ENCODE measurements around the gene UBE2G1. TPM values are rescaled to one million over a fixed set of nuclear protein-coding genes. Genes with fewer than 3 reads are reported as not detected.
A peak's percentile ranks its signal among the peaks of the same experiment; 100 is the strongest.

UBE2G1 gene
- polyA plus RNA-seq, 1 donor, result 79.1 TPM

- DNase-seq (ENCODE audit: low read depth), result no peak
Measured at GRCh38 chr17:4248504-4249277, 117.8 kb downstream of the UBE2G1 start.

DNA sequence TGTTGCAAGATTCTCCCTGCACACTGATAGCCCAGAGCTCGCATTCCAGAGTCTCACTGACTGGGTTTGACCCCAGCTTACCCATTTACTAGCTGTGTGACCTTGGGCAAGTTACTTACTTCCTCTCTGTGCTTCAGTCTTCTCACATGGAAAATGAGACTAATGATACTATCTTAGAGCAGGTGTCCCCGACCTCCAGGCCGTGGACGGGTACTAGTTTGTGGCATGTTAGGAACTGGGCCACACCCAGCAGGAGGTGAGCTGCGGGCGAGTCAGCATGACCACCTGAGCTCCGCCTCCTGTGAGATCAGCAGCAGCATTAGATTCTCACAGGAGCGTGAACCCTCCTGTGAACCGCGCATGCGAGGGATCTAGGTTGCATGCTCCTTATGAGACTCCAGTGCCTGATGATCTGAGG is 118.5 kb downstream of the UBE2G1 start:
- no peak for DNase-seq (ENCODE audit: low read depth)

- no peak for DNase-seq (ENCODE audit: low read depth)
Measured at GRCh38 chr17:4247361-4247970, 119.0 kb downstream of the UBE2G1 start.

DNA sequence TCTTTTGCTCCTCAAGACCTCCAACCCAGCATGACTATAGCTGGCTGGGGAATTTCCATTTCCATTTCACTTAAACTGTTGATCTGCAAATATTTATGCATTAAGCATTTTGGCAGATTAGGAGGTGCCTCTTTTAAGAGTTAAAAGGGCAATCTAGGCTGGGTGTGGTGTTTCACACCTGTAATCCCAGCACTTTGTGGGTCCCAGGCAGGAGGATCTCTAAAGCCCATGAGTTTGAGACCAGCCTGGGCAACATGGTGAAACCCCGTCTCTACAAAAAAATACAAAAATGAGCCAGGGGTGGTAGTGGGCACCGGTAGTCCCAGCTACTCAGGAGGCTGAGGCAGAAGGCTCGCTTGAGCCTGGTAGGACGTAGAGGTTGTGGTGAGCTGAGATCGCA is 119.8 kb downstream of the UBE2G1 start:
- DNase-seq (ENCODE audit: low read depth), result no peak

DNA sequence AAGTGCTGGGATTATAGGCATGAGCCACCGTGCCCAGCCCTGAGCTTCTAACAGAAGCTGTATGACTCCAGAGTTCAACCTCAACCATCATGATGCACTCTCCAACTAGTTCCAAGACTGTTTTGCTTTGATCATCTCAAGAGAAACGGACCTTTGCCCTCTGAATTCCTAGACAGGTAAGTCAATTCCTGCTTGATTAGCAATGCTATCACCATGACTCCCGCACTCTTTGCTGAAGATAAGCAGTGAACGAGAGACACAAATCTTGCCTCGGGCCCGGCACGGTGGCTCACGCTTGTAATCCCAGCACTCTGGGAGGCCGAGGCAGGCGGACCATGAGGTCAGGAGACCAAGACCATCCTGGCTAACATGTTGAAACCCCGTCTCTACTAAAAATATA is 124.9 kb downstream of the UBE2G1 start:
- no peak for DNase-seq (ENCODE audit: low read depth)

DNA sequence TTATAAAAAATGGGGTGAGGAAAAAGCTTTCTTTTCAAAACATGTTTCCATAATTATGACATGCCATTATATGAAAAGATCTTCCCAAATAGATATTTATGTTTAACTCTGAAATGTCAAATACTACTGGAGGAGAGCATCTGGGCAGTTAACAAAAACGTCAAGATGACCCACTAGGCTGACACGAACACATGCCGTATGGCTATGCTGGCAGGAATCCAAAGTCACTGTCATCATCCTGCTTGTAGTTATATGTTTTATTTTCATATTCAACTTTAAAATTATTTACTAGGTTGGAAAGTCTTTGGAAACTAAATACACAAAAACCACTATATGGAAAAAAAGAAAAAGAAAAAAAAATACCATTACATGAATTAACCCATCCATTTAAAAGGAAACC is 130.0 kb downstream of the UBE2G1 start:
- no peak for DNase-seq (ENCODE audit: low read depth)

- DNase-seq (ENCODE audit: low read depth), result no peak
Measured at GRCh38 chr17:4235372-4236279, 130.8 kb downstream of the UBE2G1 start.

DNA sequence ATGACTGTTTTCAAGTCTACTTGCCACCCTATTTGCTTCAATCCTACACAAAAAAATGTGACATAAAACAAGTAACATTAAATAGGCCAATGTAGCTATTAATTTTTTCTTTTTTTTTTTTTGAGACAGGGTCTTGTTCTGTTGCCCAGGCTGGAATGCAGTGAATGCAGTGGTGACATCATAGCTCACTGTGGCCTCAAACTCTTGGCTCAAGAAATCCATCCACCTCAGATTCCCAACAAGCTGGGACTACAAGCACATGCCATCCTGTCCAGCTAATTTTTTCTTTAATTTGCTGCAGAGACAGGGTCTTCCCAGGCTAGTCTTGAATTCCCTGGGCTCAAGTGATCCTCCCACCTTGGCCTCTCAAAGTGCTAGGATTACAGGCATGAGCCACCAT is 132.1 kb downstream of the UBE2G1 start:
- no peak for DNase-seq (ENCODE audit: low read depth)

- no peak for DNase-seq (ENCODE audit: low read depth)
Measured at GRCh38 chr17:4233668-4234258, 132.7 kb downstream of the UBE2G1 start.

- no peak for DNase-seq (ENCODE audit: low read depth)
Measured at GRCh38 chr17:4232168-4232813, 134.2 kb downstream of the UBE2G1 start.

- DNase-seq (ENCODE audit: low read depth), result peak; percentile 78
Measured at GRCh38 chr17:4229627-4230541, 136.6 kb downstream of the UBE2G1 start.

DNA sequence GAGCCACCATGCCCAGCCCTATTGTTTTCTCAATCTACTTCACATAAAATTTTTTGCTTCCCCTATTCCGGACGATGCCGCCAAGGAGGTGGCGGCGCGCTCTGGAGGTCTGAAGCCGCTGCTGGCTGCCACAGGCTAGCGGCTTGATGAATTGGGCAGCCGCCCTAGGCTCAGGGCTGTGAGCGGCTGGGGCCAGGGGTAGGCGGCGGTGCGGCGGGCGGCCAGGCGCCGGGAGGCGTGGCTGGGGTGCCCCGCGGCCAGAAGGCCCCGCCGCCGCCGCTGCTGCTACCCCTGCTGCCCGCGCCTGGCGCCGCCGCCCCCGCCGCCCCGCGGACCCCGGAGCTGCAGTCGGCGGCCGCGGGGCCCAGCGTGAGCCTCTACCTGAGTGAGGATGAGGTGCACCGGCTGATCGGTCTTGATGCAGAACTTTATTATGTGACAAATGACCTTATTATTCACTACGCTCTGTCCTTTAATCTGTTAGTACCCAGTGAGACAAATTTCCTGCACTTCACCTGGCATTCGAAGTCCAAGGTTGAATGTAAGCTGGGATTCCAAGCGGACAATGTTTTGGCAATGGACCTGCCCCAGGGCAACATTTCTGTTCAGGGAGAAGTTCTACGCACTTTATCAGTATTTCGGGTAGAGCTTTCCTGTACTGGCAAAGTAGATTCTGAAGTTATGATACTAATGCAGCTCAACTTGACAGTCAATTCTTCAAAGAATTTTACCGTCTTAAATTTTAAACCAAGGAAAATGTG is 144.4 kb downstream of the UBE2G1 start:
- DNase-seq (ENCODE audit: low read depth), result no peak

DNA sequence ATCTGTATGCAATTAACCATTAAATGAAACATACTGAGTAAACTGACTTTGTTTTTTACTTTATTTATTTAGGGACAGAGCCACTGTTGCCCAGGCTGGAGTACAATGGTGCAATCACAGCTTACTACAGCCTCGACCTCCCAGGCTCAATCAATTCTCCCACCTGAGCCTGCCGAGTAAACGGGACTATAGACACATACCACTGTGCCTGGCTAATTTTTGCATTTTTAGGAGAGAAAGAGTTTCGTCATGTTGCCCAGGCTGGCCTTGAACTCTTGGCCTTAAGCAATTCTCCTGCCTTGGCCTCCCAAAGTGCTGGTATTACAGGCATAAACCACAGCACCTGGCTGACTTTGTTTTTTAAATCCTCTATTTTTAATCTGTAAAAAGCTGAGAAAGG is 145.3 kb downstream of the UBE2G1 start:
- no peak for DNase-seq (ENCODE audit: low read depth)

DNA sequence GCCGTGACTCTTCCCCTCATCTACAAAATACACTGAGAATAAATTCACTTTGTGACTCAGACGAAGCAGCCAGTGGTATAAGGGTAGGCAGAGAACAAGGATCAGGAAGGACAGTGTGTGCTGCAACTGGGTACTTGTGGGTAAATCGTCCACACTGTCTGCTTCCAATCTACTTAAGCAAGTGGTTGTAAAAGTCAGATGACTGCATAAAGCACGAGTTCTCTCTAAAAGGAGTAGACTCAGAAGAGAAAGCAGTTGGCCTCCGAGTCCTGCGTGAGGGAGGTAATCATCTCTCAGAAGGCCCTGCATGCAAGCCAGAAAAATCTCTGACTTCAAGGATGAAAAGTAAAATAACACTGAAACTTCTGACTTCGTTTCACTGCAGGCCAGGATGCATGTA is 145.8 kb downstream of the UBE2G1 start:
- peak; percentile 51 for DNase-seq (ENCODE audit: low read depth)

Other genes with a start within 250 kb of the UBE2G1 start
- gene ZZEF1, start 223.6 kb downstream of the UBE2G1 start, polyA plus RNA-seq (ENCODE audit: insufficient read length), result 18.3 TPM
- gene CYB5D2, start 223.5 kb downstream of the UBE2G1 start, polyA plus RNA-seq (ENCODE audit: insufficient read length), result 12.0 TPM
- 27.6 TPM for gene ANKFY1, start 102.7 kb downstream of the UBE2G1 start, polyA plus RNA-seq (ENCODE audit: insufficient read length)
- 0.61 TPM for gene SPNS3, start 67.3 kb upstream of the UBE2G1 start, polyA plus RNA-seq (ENCODE audit: insufficient read length)
- gene SPNS2, start 132.2 kb upstream of the UBE2G1 start, polyA plus RNA-seq (ENCODE audit: insufficient read length), result 7.1 TPM
- 28.3 TPM for gene MYBBP1A, start 188.7 kb upstream of the UBE2G1 start, polyA plus RNA-seq (ENCODE audit: insufficient read length)
- gene GGT6, start 193.9 kb upstream of the UBE2G1 start, polyA plus RNA-seq (ENCODE audit: insufficient read length), result 0.18 TPM
- gene SMTNL2, start 217.9 kb upstream of the UBE2G1 start, polyA plus RNA-seq (ENCODE audit: insufficient read length), result 163 TPM

Data from forelimb muscle (tissue), 1 donor.